Hepatocyte (in vitro differentiated cells): ENCODE data around the gene NARS2.

Source experiments
- EZH2 ChIP-seq: fragments of 200-600 bp; sonication (generic); IDR thresholded peaks from 2 replicates; pipeline ENCODE4 v1.6.1; 2016; ENCODE audit warnings: antibody characterized with exemption, mild to moderate bottlenecking, borderline replicate concordance
- EZH2phosphoT487 ChIP-seq: fragments of 200-600 bp; sonication (generic); IDR thresholded peaks from one replicate; pipeline ENCODE4 v1.6.1; 2018; ENCODE audit warnings: antibody characterized with exemption, mild to moderate bottlenecking, low read depth, moderate library complexity; ENCODE audit not compliant: unreplicated experiment, severe bottlenecking
- TF ChIP-seq, protein P1 (sequence below): fragments of 200-600 bp; sonication (generic); IDR thresholded peaks from 2 replicates; pipeline ENCODE4 v1.5.1; 2016; ENCODE audit warnings: antibody characterized with exemption, mild to moderate bottlenecking; ENCODE audit not compliant: poor library complexity

- TF ChIP-seq EZH2 = no peak
- TF ChIP-seq, protein P1, sequence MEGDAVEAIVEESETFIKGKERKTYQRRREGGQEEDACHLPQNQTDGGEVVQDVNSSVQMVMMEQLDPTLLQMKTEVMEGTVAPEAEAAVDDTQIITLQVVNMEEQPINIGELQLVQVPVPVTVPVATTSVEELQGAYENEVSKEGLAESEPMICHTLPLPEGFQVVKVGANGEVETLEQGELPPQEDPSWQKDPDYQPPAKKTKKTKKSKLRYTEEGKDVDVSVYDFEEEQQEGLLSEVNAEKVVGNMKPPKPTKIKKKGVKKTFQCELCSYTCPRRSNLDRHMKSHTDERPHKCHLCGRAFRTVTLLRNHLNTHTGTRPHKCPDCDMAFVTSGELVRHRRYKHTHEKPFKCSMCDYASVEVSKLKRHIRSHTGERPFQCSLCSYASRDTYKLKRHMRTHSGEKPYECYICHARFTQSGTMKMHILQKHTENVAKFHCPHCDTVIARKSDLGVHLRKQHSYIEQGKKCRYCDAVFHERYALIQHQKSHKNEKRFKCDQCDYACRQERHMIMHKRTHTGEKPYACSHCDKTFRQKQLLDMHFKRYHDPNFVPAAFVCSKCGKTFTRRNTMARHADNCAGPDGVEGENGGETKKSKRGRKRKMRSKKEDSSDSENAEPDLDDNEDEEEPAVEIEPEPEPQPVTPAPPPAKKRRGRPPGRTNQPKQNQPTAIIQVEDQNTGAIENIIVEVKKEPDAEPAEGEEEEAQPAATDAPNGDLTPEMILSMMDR = no peak
- TF ChIP-seq EZH2phosphoT487 = no peak
These were observed 171.8 kb downstream of the NARS2 start for GRCh38 chr11:78402847-78403246.
